ENCODE data around the gene GMPR.

- TF ChIP-seq CTCF (IDR thresholded peaks at IDR 0.05): no peak
- no peak for TF ChIP-seq POLR2A (IDR thresholded peaks at IDR 0.05)
These were observed 40.4 kb downstream of the GMPR start for GRCh38 chr6:16278750-16279149.

Data from Peyer's patch (tissue), 4 donors.